HG02623 (cell line): ENCODE results near the gene ARHGAP18.
A peak's percentile ranks its signal among the peaks of the same experiment; 100 is the strongest.

Source experiments
- ATAC-seq: cut with Tn5 transposase; IDR thresholded peaks from one replicate; pipeline ENCODE4 v1.9.1; 2021; ENCODE audit warnings: moderate library complexity; ENCODE audit not compliant: unreplicated experiment

Gene ARHGAP18

GRCh38 chr6:129672341-129672682, 37.7 kb downstream of the ARHGAP18 start:
- no peak for ATAC-seq

- peak; percentile 68 for ATAC-seq
Observed at GRCh38 chr6:129671442-129672340, 38.3 kb downstream of the ARHGAP18 start.

- no peak for ATAC-seq
Observed at GRCh38 chr6:129670634-129671033, 39.3 kb downstream of the ARHGAP18 start.

- no peak for ATAC-seq
Observed at GRCh38 chr6:129667621-129668020, 42.4 kb downstream of the ARHGAP18 start.

GRCh38 chr6:129667034-129667433, 42.9 kb downstream of the ARHGAP18 start:
- no peak for ATAC-seq

DNA sequence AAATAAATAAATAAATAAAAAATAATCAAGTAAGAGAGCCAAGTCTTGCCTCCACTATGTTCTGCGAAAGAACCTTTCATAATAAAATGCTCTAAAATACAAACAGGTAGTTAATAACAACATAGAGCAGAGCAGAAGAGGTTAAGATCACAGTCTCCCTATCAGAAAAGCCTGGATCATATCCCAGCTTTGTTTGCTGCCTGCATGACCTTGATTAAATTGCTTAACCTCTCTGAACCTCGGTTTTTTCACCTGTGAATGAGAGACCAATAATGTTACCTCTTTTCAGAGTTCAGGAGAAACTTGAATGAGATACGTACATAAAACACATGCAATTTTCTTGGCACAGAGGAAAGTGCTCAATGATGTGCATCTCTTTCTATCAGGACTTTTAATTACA, 44.4 kb downstream of the ARHGAP18 start:
- no peak for ATAC-seq

- no peak for ATAC-seq
Observed at GRCh38 chr6:129663531-129663930, 46.4 kb downstream of the ARHGAP18 start.

DNA sequence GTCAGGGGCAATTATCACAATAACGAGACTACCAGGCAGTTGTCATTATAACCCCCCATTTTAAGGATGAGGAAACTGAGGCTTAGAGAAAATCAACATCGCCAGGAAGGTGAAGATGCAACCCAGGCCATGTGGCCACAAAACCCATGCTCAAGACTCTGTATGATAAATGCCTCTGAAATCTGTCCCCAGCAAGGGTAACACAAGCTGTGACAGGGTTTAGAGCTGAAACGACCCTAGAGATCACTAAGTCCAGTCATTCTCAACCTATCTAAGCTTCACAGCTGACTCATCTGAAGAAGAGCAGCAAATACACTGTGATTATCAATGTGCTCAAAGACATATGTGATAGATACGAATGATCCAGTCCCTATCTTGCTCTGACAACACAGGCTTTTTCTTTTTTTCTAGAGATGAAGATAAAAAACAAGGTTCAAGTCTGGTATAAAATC, 47.0 kb downstream of the ARHGAP18 start:
- peak; percentile 63 for ATAC-seq

- ATAC-seq, result peak; percentile 52
Observed at GRCh38 chr6:129662406-129662766, 47.6 kb downstream of the ARHGAP18 start.

- ATAC-seq, result peak; percentile 21
Observed at GRCh38 chr6:129661536-129662405, 48.2 kb downstream of the ARHGAP18 start.

DNA sequence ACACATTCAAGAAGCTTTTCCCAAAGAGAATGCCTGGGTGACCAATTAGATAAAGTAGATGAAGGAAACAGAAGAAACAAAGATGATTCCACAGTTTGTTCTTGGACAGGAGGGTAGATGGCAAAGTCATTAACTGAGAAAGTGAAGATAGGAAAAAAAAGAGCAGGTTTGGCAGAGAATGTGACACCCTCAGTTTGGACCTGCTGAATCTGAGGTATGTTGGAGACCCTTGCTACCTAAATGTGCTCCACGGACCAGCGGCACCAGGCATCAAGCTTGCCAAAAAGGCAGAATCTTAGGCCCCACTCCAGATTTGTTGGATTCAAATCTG, 49.7 kb downstream of the ARHGAP18 start:
- no peak for ATAC-seq

GRCh38 chr6:129659590-129660345, 50.2 kb downstream of the ARHGAP18 start:
- no peak for ATAC-seq

GRCh38 chr6:129659167-129659566, 50.8 kb downstream of the ARHGAP18 start:
- no peak for ATAC-seq

GRCh38 chr6:129657483-129657882, 52.5 kb downstream of the ARHGAP18 start:
- no peak for ATAC-seq

DNA sequence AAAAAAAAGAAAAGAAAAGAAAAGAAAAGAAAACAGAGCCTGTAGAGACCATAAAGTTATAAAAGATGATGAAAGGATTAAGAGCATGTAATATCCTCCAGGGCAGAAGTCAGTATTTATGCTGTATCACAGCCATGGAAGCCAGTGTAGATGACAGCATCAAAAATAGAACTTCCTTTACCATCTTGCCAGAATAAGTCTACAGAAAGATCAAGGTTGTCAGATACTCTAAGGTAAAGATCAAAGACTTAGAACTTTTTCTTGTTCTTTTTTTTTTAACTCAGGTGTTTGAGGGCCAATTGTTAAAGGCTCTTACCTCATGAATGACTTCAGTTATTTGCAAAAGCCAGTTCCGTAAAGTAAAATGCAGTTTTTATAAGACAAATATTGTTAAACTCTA, 54.6 kb downstream of the ARHGAP18 start:
- ATAC-seq, result no peak

DNA sequence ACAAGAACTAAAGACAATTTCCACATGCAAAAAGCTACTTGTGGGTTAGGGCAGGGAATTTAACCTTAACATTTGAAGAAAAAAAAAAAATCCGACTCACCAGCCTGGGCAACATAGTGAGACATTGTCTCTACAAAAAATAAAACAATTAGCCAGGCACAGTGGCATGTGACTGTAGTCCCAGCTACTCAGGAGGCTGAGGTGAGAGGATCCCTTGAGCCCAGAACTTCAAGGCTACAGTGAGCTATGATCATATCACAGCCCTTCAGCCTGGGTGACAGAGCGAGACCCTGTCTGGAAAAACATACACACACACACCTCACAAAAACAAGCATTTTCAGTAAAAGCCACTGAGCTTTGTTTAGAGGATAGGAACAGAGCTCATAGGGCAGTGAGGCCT, 56.2 kb downstream of the ARHGAP18 start:
- ATAC-seq, result no peak

- no peak for ATAC-seq
Observed at GRCh38 chr6:129653229-129653628, 56.7 kb downstream of the ARHGAP18 start.

- no peak for ATAC-seq
Observed at GRCh38 chr6:129651291-129651691, 58.7 kb downstream of the ARHGAP18 start.

DNA sequence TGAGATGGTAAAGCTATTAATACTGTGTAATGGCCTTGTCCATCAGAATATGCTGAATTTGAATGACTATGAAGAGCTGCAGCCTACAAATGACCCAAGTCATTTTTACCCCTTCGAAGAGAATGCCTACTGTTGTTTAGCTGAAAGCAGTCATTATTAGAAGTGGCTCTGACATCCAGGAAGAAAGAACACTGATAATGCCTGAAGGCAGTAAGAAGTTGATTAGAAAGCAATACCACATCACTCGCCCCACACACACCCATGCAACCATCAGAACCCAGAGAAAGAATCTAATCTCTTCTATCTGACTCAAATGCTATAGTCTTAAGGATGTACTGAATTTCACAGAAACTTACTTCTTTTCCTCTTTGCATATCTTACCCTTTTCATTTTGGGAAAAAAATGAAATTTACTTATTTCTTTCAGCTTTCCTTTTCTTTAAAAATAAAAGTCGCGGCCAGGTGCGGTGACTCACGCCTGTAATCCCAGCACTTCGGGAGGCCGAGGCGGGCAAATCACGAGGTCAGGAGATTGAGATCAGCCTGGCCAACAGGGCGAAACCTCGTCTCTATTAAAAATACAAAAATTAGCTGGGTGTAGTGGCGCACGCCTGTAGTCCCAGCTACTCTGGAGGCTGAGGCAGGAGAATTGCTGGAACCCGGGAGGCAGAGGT, 61.0 kb downstream of the ARHGAP18 start:
- ATAC-seq, result no peak

GRCh38 chr6:129647044-129647443, 62.9 kb downstream of the ARHGAP18 start:
- ATAC-seq, result peak; percentile 35

DNA sequence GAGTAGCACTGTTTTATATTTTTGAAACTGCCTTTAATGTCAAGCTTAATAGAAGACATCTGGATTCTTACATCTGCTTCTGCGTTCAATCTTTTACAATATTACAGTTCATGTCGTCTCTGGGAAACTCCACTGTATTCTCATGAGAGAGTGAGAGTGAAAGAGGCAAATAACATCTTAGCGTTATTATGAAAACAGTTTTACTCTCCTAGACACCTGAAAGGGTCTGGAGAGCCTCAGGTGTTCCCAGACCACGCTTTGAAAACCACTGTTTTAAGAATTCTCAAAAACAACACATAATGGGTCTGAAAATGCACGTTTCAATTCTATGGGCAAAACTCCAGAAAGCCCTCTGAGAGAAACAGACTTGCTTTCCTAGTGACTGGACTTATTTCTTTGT, 63.3 kb downstream of the ARHGAP18 start:
- ATAC-seq, result peak; percentile 85
